Peyer's patch (tissue), 4 donors: ENCODE data around the gene PDE4D.

Experiments used
- CTCF ChIP-seq, 6 experiments: fragments of 450-650 bp in 4 of 6; fragments of 200-600 bp in 2 of 6; sonication (generic) in 1 of 6; IDR thresholded peaks; one replicate each; pipeline ENCODE4 v1.5.1; 2017 to 2019; ENCODE audit warnings: antibody characterized with exemption in 6 of 6, mild to moderate bottlenecking in 3 of 6, moderate library complexity in 1 of 6
- POLR2A ChIP-seq, 2 donors: fragments of 450-650 bp; IDR thresholded peaks; one replicate each; pipeline ENCODE4 v1.5.1; 2017; ENCODE audit warnings: antibody characterized with exemption in 2 of 2, mild to moderate bottlenecking in 2 of 2, moderate library complexity in 2 of 2

- TF ChIP-seq POLR2A (IDR thresholded peaks at IDR 0.05): no peak
- no peak for TF ChIP-seq CTCF (IDR thresholded peaks at IDR 0.05)
Measured at GRCh38 chr5:59829922-59830321, 63.6 kb downstream of the PDE4D start.
